ENCODE measurements around the gene WDR64. TPM values are rescaled to one million over a fixed set of nuclear protein-coding genes. Genes with fewer than 3 reads are reported as not detected.

Gene WDR64
- total RNA-seq, 1 donor from 2014 or later: not detected

GRCh38 chr1:241696815-241697639 is 44.9 kb downstream of the WDR64 start:
- H3K4me3 ChIP-seq: no peak overlapping the region
- H3K9me3 ChIP-seq: no peaks in the 10 kb centered on the region
- no peaks in the 10 kb centered on the region for H3K36me3 ChIP-seq
- no peak for TF ChIP-seq POLR2A (IDR thresholded peaks at IDR 0.05)
- TF ChIP-seq CTCF (IDR thresholded peaks at IDR 0.05): no peak
- no peak for TF ChIP-seq POLR2AphosphoS5 (IDR thresholded peaks at IDR 0.05; ENCODE audit: insufficient read depth in 1 of 2, low read depth in 1 of 2)
- DNase-seq (ENCODE audit: extremely low spot score in 2 of 2): no peak
- intact Hi-C loops (cut with DNase I): no loop called here
- H3K27ac ChIP-seq: no peak overlapping the region
- H3K27me3 ChIP-seq: no peaks in the 10 kb centered on the region
- no peaks in the 10 kb centered on the region for H3K4me1 ChIP-seq

GRCh38 chr1:241697640-241698018 is 45.5 kb downstream of the WDR64 start:
- Histone ChIP-seq H3K4me3 (no peak overlapping the region), H3K4me1 (no peaks in the 10 kb centered on the region), H3K36me3 (no peaks in the 10 kb centered on the region), H3K27me3 (no peaks in the 10 kb centered on the region), H3K27ac (no peak overlapping the region), H3K9me3 (no peaks in the 10 kb centered on the region)
- DNase-seq (ENCODE audit: extremely low spot score in 2 of 2): no peak
- no peak for TF ChIP-seq POLR2A (IDR thresholded peaks at IDR 0.05)
- no peak for TF ChIP-seq POLR2AphosphoS5 (IDR thresholded peaks at IDR 0.05; ENCODE audit: insufficient read depth in 1 of 2, low read depth in 1 of 2)
- TF ChIP-seq CTCF (IDR thresholded peaks at IDR 0.05): no peak
- intact Hi-C loops (cut with DNase I): no loop called here

GRCh38 chr1:241698177-241698576 is 46.1 kb downstream of the WDR64 start:
- H3K36me3 ChIP-seq: no peaks in the 10 kb centered on the region
- H3K4me1 ChIP-seq: no peaks in the 10 kb centered on the region
- H3K9me3 ChIP-seq: no peaks in the 10 kb centered on the region
- intact Hi-C loops (cut with DNase I): no loop called here
- no peak for TF ChIP-seq POLR2A (IDR thresholded peaks at IDR 0.05)
- no peak for TF ChIP-seq POLR2AphosphoS5 (IDR thresholded peaks at IDR 0.05; ENCODE audit: insufficient read depth in 1 of 2, low read depth in 1 of 2)
- no peak for TF ChIP-seq CTCF (IDR thresholded peaks at IDR 0.05)
- no peak overlapping the region for H3K27ac ChIP-seq
- no peak for DNase-seq (ENCODE audit: extremely low spot score in 2 of 2)
- H3K27me3 ChIP-seq: no peaks in the 10 kb centered on the region
- H3K4me3 ChIP-seq: no peak overlapping the region

- Histone ChIP-seq H3K27me3 (no peaks in the 10 kb centered on the region), H3K4me3 (no peak overlapping the region), H3K27ac (no peak overlapping the region), H3K36me3 (no peaks in the 10 kb centered on the region), H3K4me1 (peaks cover 6% of the 10 kb centered on the region), H3K9me3 (no peaks in the 10 kb centered on the region)
- intact Hi-C loops (cut with DNase I): no loop called here
- DNase-seq (ENCODE audit: extremely low spot score in 2 of 2): no peak
- TF ChIP-seq POLR2AphosphoS5 (IDR thresholded peaks at IDR 0.05; ENCODE audit: insufficient read depth in 1 of 2, low read depth in 1 of 2): no peak
- no peak for TF ChIP-seq CTCF (IDR thresholded peaks at IDR 0.05)
- no peak for TF ChIP-seq POLR2A (IDR thresholded peaks at IDR 0.05)
These were observed 49.6 kb downstream of the WDR64 start for GRCh38 chr1:241701483-241702295.
